ENCODE measurements around the gene SEC14L6.
"Not testable (repeated sequence)": the region's sequence is repeated elsewhere in the genome, so short reads cannot be mapped to it uniquely, and the experiment has no call there.

GRCh38 chr22:30541511-30541910 lies 5.0 kb downstream of the SEC14L6 start:
- TF ChIP-seq POLR2A (IDR thresholded peaks at IDR 0.05; ENCODE audit: low read depth, low read length); POLR2AphosphoS5 (IDR thresholded peaks at IDR 0.05; ENCODE audit: low read depth, low read length); PAX5 (IDR thresholded peaks at IDR 0.05; ENCODE audit: insufficient read depth, low read length, severe bottlenecking); TAF1 (IDR thresholded peaks at IDR 0.05; ENCODE audit: low read depth, low read length); SPI1 (IDR thresholded peaks at IDR 0.05; ENCODE audit: low read depth, low read length): not testable (repeated sequence)
